ENCODE data around the gene CELSR1. TPM values are rescaled to one million over a fixed set of nuclear protein-coding genes. Genes with fewer than 3 reads are reported as not detected.

Gene CELSR1
- total RNA-seq, 1 experiment from 2014 or later: 37.6 TPM

DNA sequence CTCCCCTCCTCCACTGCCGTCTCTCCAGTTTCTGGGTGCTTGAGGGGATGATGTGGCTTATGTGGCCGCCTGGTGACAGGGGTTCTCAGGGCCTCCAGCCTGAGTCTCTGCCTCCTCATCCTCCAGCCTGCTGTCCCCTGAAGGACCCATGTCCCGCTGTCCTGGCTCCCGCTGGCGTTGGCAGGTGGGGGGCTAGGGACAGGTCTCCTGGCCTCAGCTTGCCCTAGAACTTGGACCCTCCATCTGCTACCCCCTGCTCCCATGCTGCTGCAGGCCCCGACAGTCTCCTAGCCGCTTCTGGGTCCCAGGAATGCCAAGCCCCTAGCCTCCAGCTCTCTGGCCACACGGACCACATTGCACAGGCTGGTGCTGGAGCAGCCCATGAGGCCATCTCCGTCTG, 13.9 kb upstream of the CELSR1 start:
- H3K4me2 ChIP-seq: no peak overlapping the region
- no peak overlapping the region for H3K4me3 ChIP-seq
- no peak for DNase-seq
- no peaks in the 10 kb centered on the region for H3K9me2 ChIP-seq (ENCODE audit: insufficient read depth)
- H4K20me1 ChIP-seq (ENCODE audit: insufficient read depth): no peaks in the 10 kb centered on the region
- peaks cover 29% of the 10 kb centered on the region for H3K4me1 ChIP-seq (replicated peaks; ENCODE audit: insufficient read depth)
- no peak overlapping the region for H3K27ac ChIP-seq
- BruUV-seq (replicated peaks): no TSS peak
- no peaks in the 10 kb centered on the region for H3K27me3 ChIP-seq (ENCODE audit: insufficient read depth, low read depth)
- H2AFZ ChIP-seq: no peak overlapping the region
- intact Hi-C loops (cut with micrococcal nuclease; ENCODE audit: unreplicated experiment): no loop called here
- TF ChIP-seq EZH2 (IDR thresholded peaks at IDR 0.05; ENCODE audit: low read depth): no peak
- TF ChIP-seq, protein P1, sequence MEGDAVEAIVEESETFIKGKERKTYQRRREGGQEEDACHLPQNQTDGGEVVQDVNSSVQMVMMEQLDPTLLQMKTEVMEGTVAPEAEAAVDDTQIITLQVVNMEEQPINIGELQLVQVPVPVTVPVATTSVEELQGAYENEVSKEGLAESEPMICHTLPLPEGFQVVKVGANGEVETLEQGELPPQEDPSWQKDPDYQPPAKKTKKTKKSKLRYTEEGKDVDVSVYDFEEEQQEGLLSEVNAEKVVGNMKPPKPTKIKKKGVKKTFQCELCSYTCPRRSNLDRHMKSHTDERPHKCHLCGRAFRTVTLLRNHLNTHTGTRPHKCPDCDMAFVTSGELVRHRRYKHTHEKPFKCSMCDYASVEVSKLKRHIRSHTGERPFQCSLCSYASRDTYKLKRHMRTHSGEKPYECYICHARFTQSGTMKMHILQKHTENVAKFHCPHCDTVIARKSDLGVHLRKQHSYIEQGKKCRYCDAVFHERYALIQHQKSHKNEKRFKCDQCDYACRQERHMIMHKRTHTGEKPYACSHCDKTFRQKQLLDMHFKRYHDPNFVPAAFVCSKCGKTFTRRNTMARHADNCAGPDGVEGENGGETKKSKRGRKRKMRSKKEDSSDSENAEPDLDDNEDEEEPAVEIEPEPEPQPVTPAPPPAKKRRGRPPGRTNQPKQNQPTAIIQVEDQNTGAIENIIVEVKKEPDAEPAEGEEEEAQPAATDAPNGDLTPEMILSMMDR (conservative IDR thresholded peaks at IDR 0.05): no peak
- no peaks in the 10 kb centered on the region; the same call in 1 of the 2 replicates for H3K9me3 ChIP-seq (ENCODE audit: insufficient read depth, low read depth)
- POLR2A ChIA-PET (ENCODE audit: unreplicated experiment): no interaction called here
- CTCF ChIA-PET: no interaction called here
- H3F3A ChIP-seq (ENCODE audit: insufficient read depth, low read depth): peaks cover 29% of the 10 kb centered on the region
- H3K79me2 ChIP-seq (ENCODE audit: low read depth): no peaks in the 10 kb centered on the region
- H3K36me3 ChIP-seq (ENCODE audit: low read depth): no peaks in the 10 kb centered on the region

DNA sequence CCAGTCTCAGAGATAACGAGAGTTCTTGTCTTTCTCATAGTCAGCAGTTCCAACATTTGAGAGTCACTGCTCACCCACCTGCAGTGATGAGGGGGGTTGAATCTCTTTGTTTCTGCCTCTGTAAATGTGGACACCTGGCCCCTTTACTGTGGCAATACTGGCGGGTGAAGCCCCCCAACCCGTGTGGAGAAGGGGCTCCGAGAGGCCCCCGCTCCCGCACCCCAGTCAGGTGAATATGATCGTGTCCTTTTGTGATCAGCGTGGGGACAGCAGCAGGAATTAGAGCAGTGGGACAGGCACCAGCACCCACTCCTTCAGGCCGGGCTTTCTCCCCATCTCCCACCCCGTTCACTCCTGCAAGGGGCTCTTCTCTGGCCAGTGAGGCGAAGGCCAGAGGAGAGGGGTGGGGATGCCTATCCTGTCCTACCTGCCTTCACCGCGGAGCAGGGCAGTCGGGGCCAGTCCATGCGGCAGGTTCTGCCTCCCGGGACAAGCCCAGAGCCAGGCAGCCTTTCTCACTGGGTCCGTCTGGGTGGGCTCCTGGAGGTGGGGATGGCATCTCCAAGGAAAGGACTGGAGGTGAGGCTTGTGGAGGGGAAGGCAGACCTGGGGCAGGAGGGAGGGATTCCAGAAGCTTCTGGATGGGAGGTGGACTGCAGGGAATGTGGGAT, 12.7 kb upstream of the CELSR1 start:
- Histone ChIP-seq H3K27ac (no peak overlapping the region), H3K4me1 (replicated peaks; ENCODE audit: insufficient read depth) (peaks cover 41% of the 10 kb centered on the region), H3K79me2 (ENCODE audit: low read depth) (no peaks in the 10 kb centered on the region), H3K9me2 (ENCODE audit: insufficient read depth) (no peaks in the 10 kb centered on the region), H3K36me3 (ENCODE audit: low read depth) (no peaks in the 10 kb centered on the region), H3F3A (ENCODE audit: insufficient read depth, low read depth) (peaks cover 40% of the 10 kb centered on the region), H3K27me3 (ENCODE audit: insufficient read depth, low read depth) (no peaks in the 10 kb centered on the region), H3K9me3 (ENCODE audit: insufficient read depth, low read depth) (no peaks in the 10 kb centered on the region; the same call in 1 of the 2 replicates), H2AFZ (no peak overlapping the region), H3K4me2 (no peak overlapping the region), H4K20me1 (ENCODE audit: insufficient read depth) (no peaks in the 10 kb centered on the region), H3K4me3 (no peak overlapping the region)
- DNase-seq: no peak
- intact Hi-C loops (cut with micrococcal nuclease; ENCODE audit: unreplicated experiment): loop anchor here (5.0 kb wide), 1 partner anchor 202 kb away; no protein-coding TSS in a partner anchor
- POLR2A ChIA-PET (ENCODE audit: unreplicated experiment): no interaction called here
- TF ChIP-seq, protein P1 (conservative IDR thresholded peaks at IDR 0.05): no peak
- no peak for TF ChIP-seq EZH2 (IDR thresholded peaks at IDR 0.05; ENCODE audit: low read depth)
- no TSS peak for BruUV-seq (replicated peaks)
- CTCF ChIA-PET: no interaction called here

DNA sequence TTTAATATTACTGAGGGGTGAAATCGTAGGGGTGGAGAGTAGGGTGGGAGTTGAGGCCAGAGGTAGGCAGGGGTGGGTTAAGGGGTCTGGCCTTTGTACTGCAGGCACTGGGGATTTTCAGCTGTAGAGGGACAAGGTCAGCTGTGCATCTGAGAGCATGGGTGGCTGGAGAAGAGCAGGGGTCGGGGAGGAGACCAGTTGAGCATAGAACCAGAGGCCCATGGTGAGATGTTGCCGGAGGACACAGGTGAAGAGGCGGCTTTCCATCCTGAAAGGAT, 12.1 kb upstream of the CELSR1 start:
- H3K4me2 ChIP-seq: no peak overlapping the region
- H3K9me3 ChIP-seq (ENCODE audit: insufficient read depth, low read depth): no peaks in the 10 kb centered on the region; the same call in 1 of the 2 replicates
- peaks cover 46% of the 10 kb centered on the region for H3F3A ChIP-seq (ENCODE audit: insufficient read depth, low read depth)
- intact Hi-C loops (cut with micrococcal nuclease; ENCODE audit: unreplicated experiment): loop anchor here (5.0 kb wide), 1 partner anchor 203 kb away; no protein-coding TSS in a partner anchor
- ChIA-PET CTCF (no interaction called here), POLR2A (ENCODE audit: unreplicated experiment) (no interaction called here)
- H3K4me1 ChIP-seq (replicated peaks; ENCODE audit: insufficient read depth): peaks cover 45% of the 10 kb centered on the region
- no peak overlapping the region for H3K27ac ChIP-seq
- no peaks in the 10 kb centered on the region for H3K9me2 ChIP-seq (ENCODE audit: insufficient read depth)
- no peaks in the 10 kb centered on the region for H3K27me3 ChIP-seq (ENCODE audit: insufficient read depth, low read depth)
- no peak overlapping the region for H2AFZ ChIP-seq
- H4K20me1 ChIP-seq (ENCODE audit: insufficient read depth): no peaks in the 10 kb centered on the region
- no peak for DNase-seq
- no peaks in the 10 kb centered on the region for H3K36me3 ChIP-seq (ENCODE audit: low read depth)
- TF ChIP-seq, protein P1 (conservative IDR thresholded peaks at IDR 0.05): no peak
- no peak for TF ChIP-seq EZH2 (IDR thresholded peaks at IDR 0.05; ENCODE audit: low read depth)
- no peak overlapping the region for H3K4me3 ChIP-seq
- no TSS peak for BruUV-seq (replicated peaks)
- no peaks in the 10 kb centered on the region for H3K79me2 ChIP-seq (ENCODE audit: low read depth)
